SK-N-SH (cell line): Measurements from ENCODE around the gene SLC2A3.
"Not testable (repeated sequence)": the region's sequence is repeated elsewhere in the genome, so short reads cannot be mapped to it uniquely, and the experiment has no call there.

ENCODE experiments used
- CTCF ChIP-seq: fragments of 200-600 bp; sonication (generic); IDR thresholded peaks from 2 replicates; pipeline ENCODE4 v1.6.1; 2017; ENCODE audit warnings: antibody characterized with exemption, mild to moderate bottlenecking, moderate library complexity
- EP300 ChIP-seq, 2 experiments: IDR thresholded peaks; 2 replicates each; pipeline versions ENCODE4 v1.4.0 to v1.6.1; 2012; ENCODE audit warnings: borderline replicate concordance in 1 of 2, low read depth in 1 of 2, low read length in 1 of 2
- EZH2phosphoT487 ChIP-seq: fragments of 200-600 bp; sonication (generic); IDR thresholded peaks from 2 replicates; pipeline ENCODE4 v1.6.1; 2017; ENCODE audit warnings: low read depth, mixed run types, mild to moderate bottlenecking, antibody characterized with exemption, moderate library complexity, borderline replicate concordance
- JUND ChIP-seq: IDR thresholded peaks from 2 replicates; pipeline ENCODE4 v1.4.0; 2012
- POLR2AphosphoS5 ChIP-seq: IDR thresholded peaks from 2 replicates; pipeline ENCODE4 v1.6.1; 2012; ENCODE audit warnings: low read depth, low read length
- RAD21 ChIP-seq: IDR thresholded peaks from 2 replicates; pipeline ENCODE4 v1.6.1; 2012; ENCODE audit warnings: mild to moderate bottlenecking, low read length
- REST ChIP-seq: IDR thresholded peaks from 2 replicates; pipeline ENCODE4 v1.6.1; 2012; ENCODE audit warnings: mild to moderate bottlenecking, low read depth, low read length, moderate library complexity

DNA sequence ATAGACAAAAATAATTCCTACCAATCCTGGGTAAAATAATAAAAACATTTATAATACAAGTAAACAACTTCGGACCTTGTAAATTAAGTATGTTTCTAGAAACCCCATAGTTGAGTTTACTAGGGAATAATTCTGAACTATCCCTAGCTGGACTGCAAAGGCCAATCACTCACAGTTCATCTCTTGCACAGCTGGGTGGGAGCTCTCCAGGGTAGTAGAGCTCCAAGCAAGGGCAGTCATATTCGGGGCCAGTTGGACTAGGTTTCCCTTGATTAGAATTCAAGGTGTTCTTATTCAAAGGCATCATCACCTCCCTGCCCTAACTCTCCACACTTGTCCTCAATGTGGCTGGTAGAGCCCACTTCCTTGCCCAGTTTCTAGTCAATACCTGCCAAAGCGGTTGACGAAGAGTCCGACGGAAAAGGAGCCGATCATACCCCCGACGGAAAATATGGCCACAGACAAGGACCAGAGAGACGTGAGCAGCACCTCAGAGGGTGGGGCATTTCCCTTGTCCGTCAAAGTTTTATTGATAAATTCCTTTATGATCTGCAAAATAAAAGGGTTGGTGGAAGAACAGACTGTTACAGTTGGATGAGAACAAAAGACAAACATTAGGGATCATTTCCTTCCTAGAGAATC is 3.3 kb downstream of the SLC2A3 start:
- TF ChIP-seq POLR2AphosphoS5; JUND; CTCF; EP300 (IDR thresholded peaks at IDR 0.05; ENCODE audit: borderline replicate concordance in 1 of 2, low read depth in 1 of 2, low read length in 1 of 2); EZH2phosphoT487; RAD21: not testable (repeated sequence)
- peak; percentile 80; the same call in 1 of the 2 replicates for TF ChIP-seq REST
